ENCODE results near the gene MRGPRD.
A peak's percentile ranks its signal among the peaks of the same experiment; 100 is the strongest.
"Not testable (repeated sequence)": the region's sequence is repeated elsewhere in the genome, so short reads cannot be mapped to it uniquely, and the experiment has no call there.

Gene MRGPRD

GRCh38 chr11:68990995-68991780 lies 10.4 kb upstream of the MRGPRD start:
- no peak for DNase-seq

GRCh38 chr11:68989936-68990606 lies 9.3 kb upstream of the MRGPRD start:
- DNase-seq = no peak

GRCh38 chr11:68988491-68988890 lies 7.7 kb upstream of the MRGPRD start:
- peak; percentile 18 for DNase-seq

GRCh38 chr11:68987211-68987610 lies 6.4 kb upstream of the MRGPRD start:
- DNase-seq = no peak

GRCh38 chr11:68983801-68984200 lies 3.0 kb upstream of the MRGPRD start:
- no peak for DNase-seq

GRCh38 chr11:68982134-68982533 lies 1.3 kb upstream of the MRGPRD start:
- DNase-seq = no peak

GRCh38 chr11:68979931-68980775 lies 633 bp downstream of the MRGPRD start:
- DNase-seq = no peak

- DNase-seq = no peak
These were observed 1.7 kb downstream of the MRGPRD start for GRCh38 chr11:68978931-68979594.

- DNase-seq = no peak
These were observed 2.2 kb downstream of the MRGPRD start for GRCh38 chr11:68978626-68978930.

GRCh38 chr11:68977781-68978625 lies 2.8 kb downstream of the MRGPRD start:
- DNase-seq = no peak

GRCh38 chr11:68976563-68976962 lies 4.2 kb downstream of the MRGPRD start:
- DNase-seq = no peak

GRCh38 chr11:68976095-68976494 lies 4.7 kb downstream of the MRGPRD start:
- no peak for DNase-seq

GRCh38 chr11:68974421-68975194 lies 6.2 kb downstream of the MRGPRD start:
- DNase-seq = peak; percentile 62

GRCh38 chr11:68973706-68974105 lies 7.1 kb downstream of the MRGPRD start:
- DNase-seq = not testable (repeated sequence)

GRCh38 chr11:68973219-68973618 lies 7.6 kb downstream of the MRGPRD start:
- DNase-seq = no peak

- DNase-seq = no peak
These were observed 9.7 kb downstream of the MRGPRD start for GRCh38 chr11:68970921-68971636.

GRCh38 chr11:68969386-68969785 lies 11.4 kb downstream of the MRGPRD start:
- DNase-seq = no peak

GRCh38 chr11:68968306-68969250 lies 12.2 kb downstream of the MRGPRD start:
- DNase-seq = no peak

All from NCI-H2171 (cell line).